K562 (cell line): Measurements from ENCODE around the gene SCARB2. TPM values are rescaled to one million over a fixed set of nuclear protein-coding genes. Genes with fewer than 3 reads are reported as not detected.
A peak's percentile ranks its signal among the peaks of the same experiment; 100 is the strongest.

Experiments used
- ARHGAP35 ChIP-seq: fragments of 450-650 bp; IDR thresholded peaks from 2 replicates; pipeline ENCODE4 v1.6.1; 2018; ENCODE audit not compliant: partially characterized antibody
- DIDO1 ChIP-seq: fragments of 450-650 bp; IDR thresholded peaks from 2 replicates; pipeline ENCODE4 v1.6.1; 2016; ENCODE audit warnings: low read depth, missing biosample characterization, missing genetic modification characterization
- ELF4 ChIP-seq: fragments of 450-650 bp; formaldehyde crosslinking; IDR thresholded peaks from 2 replicates; pipeline ENCODE4 v1.4.0; 2022; ENCODE audit warnings: missing genetic modification characterization
- EP400 ChIP-seq: fragments of 450-650 bp; IDR thresholded peaks from 2 replicates; pipeline ENCODE4 v1.6.1; 2017; ENCODE audit warnings: antibody characterized with exemption, mild to moderate bottlenecking, moderate library complexity
- ESRRA ChIP-seq: fragments of 450-650 bp; IDR thresholded peaks from 2 replicates; pipeline ENCODE4 v1.6.1; 2014; ENCODE audit warnings: low read depth, mild to moderate bottlenecking, moderate library complexity, borderline replicate concordance
- GABPA ChIP-seq: fragments of 200-800 bp; sonication (Bioruptor generic); conservative IDR thresholded peaks from 2 replicates; pipeline ENCODE4 v1.6.1; 2016; ENCODE audit warnings: low read depth, missing genetic modification characterization, missing compliant biosample characterization
- ILF3 ChIP-seq: fragments of 450-650 bp; IDR thresholded peaks from 2 replicates; pipeline ENCODE4 v1.6.1; 2018; ENCODE audit warnings: antibody characterized with exemption, mild to moderate bottlenecking, moderate library complexity, borderline replicate concordance
- MYC ChIP-seq, 2 experiments: fragments of 250-450 bp in 1 of 2; sonication (Bioruptor Pico) in 1 of 2; IDR thresholded peaks; 2 replicates each; pipeline versions ENCODE4 v1.5.1 to v1.6.1; 2012 to 2021; ENCODE audit warnings: low read depth in 2 of 2, borderline replicate concordance in 1 of 2, improper control_type of control experiment in 1 of 2, low read length in 1 of 2, mild to moderate bottlenecking in 1 of 2, moderate library complexity in 1 of 2
- PHF8 ChIP-seq: fragments of 200-600 bp; sonication (generic); IDR thresholded peaks from 2 replicates; pipeline ENCODE4 v1.6.1; 2012; ENCODE audit warnings: mixed run types, mild to moderate bottlenecking, inconsistent platforms, low read length, moderate library complexity, borderline replicate concordance
- POLR2H ChIP-seq: IDR thresholded peaks from 2 replicates; pipeline ENCODE4 v1.6.1; 2016; ENCODE audit warnings: missing genetic modification characterization, low read depth, mild to moderate bottlenecking, control low read depth, missing compliant biosample characterization, moderate library complexity
- RAD21 ChIP-seq, 2 experiments: fragments of 250-450 bp in 1 of 2; fragments of 450-650 bp in 1 of 2; sonication (Bioruptor Pico) in 1 of 2; formaldehyde crosslinking in 1 of 2; IDR thresholded peaks in 1 of 2; conservative IDR thresholded peaks in 1 of 2; 2 replicates each; pipeline versions ENCODE4 v1.4.0 to v1.8.0; 2020 to 2022; ENCODE audit warnings: mild to moderate bottlenecking in 2 of 2, moderate library complexity in 1 of 2
- RAD51 ChIP-seq: fragments of 450-650 bp; IDR thresholded peaks from 2 replicates; pipeline ENCODE4 v1.7.1; 2016; ENCODE audit warnings: low read depth, mild to moderate bottlenecking, borderline replicate concordance
- RBFOX2 ChIP-seq: fragments of 200-400 bp; formaldehyde crosslinking; IDR thresholded peaks from 2 replicates; pipeline ENCODE4 v1.6.1; 2017; ENCODE audit warnings: low read depth, mild to moderate bottlenecking, low read length, moderate library complexity
- SP1 ChIP-seq: sonication (generic); formaldehyde crosslinking; IDR thresholded peaks from 2 replicates; pipeline ENCODE4 v1.8.1; 2022; ENCODE audit warnings: mild to moderate bottlenecking, missing genetic modification reagents
- SPI1 ChIP-seq: IDR thresholded peaks from 2 replicates; pipeline ENCODE4 v1.6.1; 2011; ENCODE audit warnings: low read depth, low read length, control low read depth, borderline replicate concordance
- SUPT5H ChIP-seq: fragments of 450-650 bp; IDR thresholded peaks from 2 replicates; pipeline ENCODE4 v1.6.1; 2016
- TEAD4 ChIP-seq, 2 experiments: sonication (generic) in 1 of 2; formaldehyde crosslinking in 1 of 2; IDR thresholded peaks; 2 replicates each; pipeline versions ENCODE4 v1.6.1 to v1.8.0; 2012 to 2022; ENCODE audit warnings: borderline replicate concordance in 1 of 2, inconsistent platforms in 1 of 2, low read length in 1 of 2, mild to moderate bottlenecking in 1 of 2, missing genetic modification reagents in 1 of 2
- ZKSCAN8 ChIP-seq: fragments of 200-800 bp; sonication (Bioruptor generic); IDR thresholded peaks from 2 replicates; pipeline ENCODE4 v1.6.1; 2016; ENCODE audit warnings: missing genetic modification characterization, missing compliant biosample characterization
- ZNF175 ChIP-seq: fragments of 200-800 bp; sonication (Bioruptor generic); IDR thresholded peaks from 2 replicates; pipeline ENCODE4 v1.6.1; 2016; ENCODE audit warnings: low read depth, mild to moderate bottlenecking, missing genetic modification characterization, missing compliant biosample characterization
- ZNF263 ChIP-seq: sonication (generic); formaldehyde crosslinking; IDR thresholded peaks from 2 replicates; pipeline ENCODE4 v1.8.0; 2022; ENCODE audit warnings: mild to moderate bottlenecking, missing genetic modification reagents, borderline replicate concordance
- ZNF589 ChIP-seq: fragments of 200-800 bp; sonication (Bioruptor generic); IDR thresholded peaks from 2 replicates; pipeline ENCODE4 v1.6.1; 2016; ENCODE audit warnings: low read depth, missing genetic modification characterization, missing compliant biosample characterization
- polyA plus RNA-seq, 8 experiments: library from polyadenylated mRNA; depleted of rRNA in 4 of 8; stranded (reverse) in 5 of 8; unstranded in 3 of 8; fragments of >200 nt; fragmentation: Nextera tagmentation in 2 of 8; fragmentation: Illumina TruSeq in 1 of 8; extraction: Ambion mirVana in 2 of 8; extraction: Trizol in 1 of 8; gene quantifications; 2 replicates each; pipeline versions ENCODE4 v1.2.1 to v1.2.3, GENCODE V29; 2011 to 2014; ENCODE audit warnings: inconsistent platforms in 1 of 8, missing spikeins in 1 of 8
- total RNA-seq, 7 experiments: library from RNA; depleted of rRNA in 6 of 7; stranded (reverse); fragments of >200 nt in 6 of 7; fragmentation: Illumina TruSeq in 2 of 7; extraction: Trizol in 2 of 7; gene quantifications; 2 replicates each; pipeline versions ENCODE4 v1.2.1 to v1.2.3, GENCODE V29; 2011 to 2021; ENCODE audit warnings: low replicate concordance in 1 of 7
- TF ChIP-seq, protein P1 (sequence below): fragments of 200-800 bp; sonication (Bioruptor generic); IDR thresholded peaks from 2 replicates; pipeline ENCODE4 v1.6.1; 2017; ENCODE audit warnings: missing genetic modification characterization, missing compliant biosample characterization

SCARB2 gene
- total and polyA plus RNA-seq, 9 of the 15 experiments (the other 6 are each of a cell fraction or from before 2014, with no cell fraction given): 6.1 to 25.8 (median 17.8) TPM

DNA sequence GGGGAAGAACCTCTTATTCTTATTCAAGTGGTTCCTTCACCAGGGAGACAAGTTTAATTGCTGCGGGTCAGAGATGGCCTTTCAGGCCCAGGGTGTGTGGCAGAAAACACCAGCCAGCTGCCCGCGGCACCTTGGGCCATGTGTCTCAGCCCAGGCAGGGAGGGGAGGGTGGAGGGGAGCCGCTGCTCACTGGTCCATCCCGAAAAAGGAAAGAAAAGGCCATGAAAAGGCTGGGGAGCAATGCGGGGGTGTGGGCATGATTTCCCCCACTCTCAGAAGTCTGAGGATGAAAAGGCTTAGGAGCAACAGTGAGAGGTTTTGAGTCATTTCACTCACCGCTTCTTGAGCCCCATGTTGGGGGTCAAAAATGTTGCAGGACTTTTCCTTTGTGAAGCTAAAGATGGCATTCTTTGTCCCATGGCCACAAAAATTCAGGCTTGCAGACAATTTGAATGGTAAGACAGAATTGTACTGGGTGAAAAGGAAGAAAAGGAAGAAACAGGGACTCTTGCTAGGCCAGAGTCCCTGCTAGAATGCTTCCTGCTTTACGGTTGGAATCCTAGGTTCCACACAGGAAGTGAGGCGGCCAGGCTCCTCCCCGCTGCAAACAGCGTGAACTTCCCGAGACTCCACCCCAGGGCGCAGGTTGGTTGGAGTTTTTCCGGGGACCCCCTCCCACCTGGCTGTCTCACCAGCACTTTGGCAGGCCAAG lies 20.5 kb upstream of the SCARB2 start (continued):
- TF ChIP-seq ESRRA (no peak), RAD51 (no peak), TEAD4 (IDR thresholded peaks at IDR 0.05; ENCODE audit: low read length) (peak; percentile 24), TEAD4 (CRISPR knock-in tag; IDR thresholded peaks at IDR 0.05; ENCODE audit: borderline replicate concordance) (no peak), ZNF175 (CRISPR knock-in tag) (0 out of 2 replicates have a peak, but pooled peaks have one; percentile 22), ZKSCAN8 (CRISPR knock-in tag) (no peak), GABPA (tag) (peak; percentile 83), SP1 (no peak), EP400 (peak; percentile 69), ZNF263 (CRISPR knock-in tag) (no peak), ILF3 (no peak), SUPT5H (peak; percentile 87), SPI1 (peak; percentile 46; the same call in 1 of the 2 replicates), ARHGAP35 (no peak), ELF4 (CRISPR knock-in tag) (no peak), POLR2H (peak; percentile 86), RAD21 (CRISPR knock-in tag; conservative IDR thresholded peaks at IDR 0.05 in 1 of 2, IDR thresholded peaks at IDR 0.05 in 1 of 2) (no peak), DIDO1 (tag) (peak; percentile 64; the same call in 1 of the 2 replicates), PHF8 (peak; percentile 54; the same call in 1 of the 2 replicates), MYC (IDR thresholded peaks at IDR 0.05; ENCODE audit: low read depth, low read length) (peak; percentile 40; the same call in 1 of the 2 replicates), MYC (CRISPR knock-in tag; IDR thresholded peaks at IDR 0.05; ENCODE audit: borderline replicate concordance, low read depth) (peak; percentile 59; the same call in 1 of the 2 replicates), RBFOX2 (peak; percentile 55; the same call in 1 of the 2 replicates), ZNF589 (CRISPR knock-in tag) (no peak)
- TF ChIP-seq, protein P1, sequence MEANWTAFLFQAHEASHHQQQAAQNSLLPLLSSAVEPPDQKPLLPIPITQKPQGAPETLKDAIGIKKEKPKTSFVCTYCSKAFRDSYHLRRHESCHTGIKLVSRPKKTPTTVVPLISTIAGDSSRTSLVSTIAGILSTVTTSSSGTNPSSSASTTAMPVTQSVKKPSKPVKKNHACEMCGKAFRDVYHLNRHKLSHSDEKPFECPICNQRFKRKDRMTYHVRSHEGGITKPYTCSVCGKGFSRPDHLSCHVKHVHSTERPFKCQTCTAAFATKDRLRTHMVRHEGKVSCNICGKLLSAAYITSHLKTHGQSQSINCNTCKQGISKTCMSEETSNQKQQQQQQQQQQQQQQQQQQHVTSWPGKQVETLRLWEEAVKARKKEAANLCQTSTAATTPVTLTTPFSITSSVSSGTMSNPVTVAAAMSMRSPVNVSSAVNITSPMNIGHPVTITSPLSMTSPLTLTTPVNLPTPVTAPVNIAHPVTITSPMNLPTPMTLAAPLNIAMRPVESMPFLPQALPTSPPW (CRISPR knock-in tag): peak; percentile 61
